H54 (cell line): ENCODE measurements around the gene ABCC10.
"Not testable (repeated sequence)": the region's sequence is repeated elsewhere in the genome, so short reads cannot be mapped to it uniquely, and the experiment has no call there.

ENCODE experiments used
- DNase-seq: peaks from one replicate; pipeline ENCODE4 v3.0.0; 2011; ENCODE audit warnings: low spot score, mixed read lengths; ENCODE audit not compliant: insufficient read length
- FAIRE-seq: peaks from 3 replicates; lab custom pipeline; 2011; peaks lifted over from hg19 to GRCh38; lab: Jason Lieb, UNC
- POLR2A ChIP-seq: IDR thresholded peaks from 2 replicates; pipeline ENCODE4 v1.6.1; 2011; ENCODE audit warnings: low read depth, mild to moderate bottlenecking, low read length

Gene ABCC10

DNA sequence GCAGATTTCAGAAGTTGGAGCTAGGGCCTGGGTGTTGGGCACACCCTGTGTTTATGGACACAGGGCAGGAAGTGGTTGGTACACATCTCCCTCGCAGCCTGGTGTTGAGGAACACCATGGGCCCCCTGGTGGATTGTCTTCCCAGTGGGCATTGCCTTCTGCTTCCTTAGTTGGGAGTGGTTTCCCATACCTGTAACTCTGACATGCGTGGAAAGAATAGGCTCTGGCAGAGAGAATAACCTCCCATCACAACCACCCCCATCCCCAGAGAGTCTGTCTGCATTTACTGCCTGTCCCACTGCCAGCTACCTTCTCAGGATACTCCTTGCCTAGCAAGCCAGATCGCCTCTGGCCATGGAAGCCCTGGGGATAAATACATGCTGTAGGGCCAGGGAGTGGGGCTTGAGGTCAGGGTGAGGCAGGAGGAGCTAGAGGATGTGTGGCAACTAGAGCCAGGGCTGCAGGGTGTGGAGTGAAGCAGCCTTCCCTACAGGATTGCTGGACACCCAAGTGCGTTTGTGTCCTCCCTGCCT is 68.1 kb downstream of the ABCC10 start:
- no peak for FAIRE-seq
- TF ChIP-seq POLR2A = no peak
- no peak for DNase-seq

DNA sequence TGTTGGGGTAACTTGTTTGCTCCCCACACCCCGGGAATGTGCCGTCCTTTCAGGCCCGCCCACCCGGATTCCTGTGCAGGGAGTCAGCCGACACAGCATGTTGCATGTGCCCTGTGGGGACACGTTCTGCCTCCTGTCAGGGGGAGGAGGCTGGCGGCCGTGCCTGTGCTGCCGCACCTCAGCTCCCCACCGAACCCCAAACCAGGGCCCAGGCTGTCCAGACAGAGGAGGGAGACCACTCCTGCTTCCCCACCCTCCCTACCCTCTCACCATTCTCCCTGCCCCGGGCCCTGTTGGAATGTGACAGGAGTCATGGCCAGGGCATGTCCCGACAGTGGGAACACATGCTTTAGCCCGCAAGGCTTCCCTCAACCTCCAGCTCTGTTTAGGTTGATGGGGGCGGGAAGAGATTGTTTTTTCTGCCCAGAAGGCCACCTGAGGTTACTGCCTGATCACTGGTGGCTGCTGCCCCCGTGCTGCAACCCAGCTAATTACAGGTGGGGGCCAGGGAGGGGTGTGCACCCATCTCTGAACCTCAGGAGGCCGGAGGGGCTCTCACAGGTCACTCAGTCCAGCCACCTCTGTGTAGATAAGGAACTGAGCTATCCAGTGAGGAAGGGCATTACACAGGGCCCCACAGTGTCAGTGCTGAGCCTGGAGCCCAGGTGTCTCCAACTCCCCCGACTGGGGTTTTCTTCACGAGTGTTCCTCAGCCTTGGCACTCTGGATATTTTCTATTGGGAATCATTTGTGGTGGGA is 69.2 kb downstream of the ABCC10 start:
- DNase-seq (peak; percentile 93), FAIRE-seq (no peak)
- TF ChIP-seq POLR2A = no peak

DNA sequence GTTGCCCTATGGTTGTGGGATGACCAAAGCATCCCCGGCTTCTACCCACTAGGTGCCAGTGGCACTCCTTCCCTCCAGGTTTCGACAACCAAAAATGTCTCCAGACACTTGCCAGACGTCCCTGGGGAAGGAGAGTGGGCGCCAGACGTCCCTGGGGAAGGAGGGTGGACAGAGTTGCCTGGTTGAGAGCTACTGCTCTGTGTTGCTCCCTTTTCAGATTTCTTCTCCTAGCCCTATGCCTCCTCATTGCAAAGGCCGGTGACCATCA is 69.7 kb downstream of the ABCC10 start:
- DNase-seq = no peak
- TF ChIP-seq POLR2A = no peak
- FAIRE-seq = no peak

DNA sequence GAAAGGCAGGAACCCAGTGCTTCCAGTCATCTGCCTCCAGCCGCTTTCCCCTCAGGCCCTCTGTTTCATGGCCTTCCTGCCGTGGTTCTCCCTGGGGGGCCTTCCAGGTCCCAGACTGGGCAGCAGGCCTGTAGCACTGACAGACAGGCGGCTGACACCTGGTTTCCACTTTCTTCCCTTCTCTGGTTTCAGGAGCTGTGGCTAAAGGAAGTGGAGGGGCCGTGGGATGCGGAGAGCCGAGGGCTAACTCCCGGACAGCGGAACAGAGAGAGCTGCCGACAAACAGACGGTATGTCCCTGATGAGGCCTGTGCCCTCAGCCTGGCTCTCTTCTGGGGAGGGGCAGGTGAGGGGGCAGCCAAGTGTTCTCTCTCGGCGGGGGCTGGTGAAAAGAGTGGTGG is 70.3 kb downstream of the ABCC10 start:
- TF ChIP-seq POLR2A = no peak
- FAIRE-seq (no peak), DNase-seq (no peak)

DNA sequence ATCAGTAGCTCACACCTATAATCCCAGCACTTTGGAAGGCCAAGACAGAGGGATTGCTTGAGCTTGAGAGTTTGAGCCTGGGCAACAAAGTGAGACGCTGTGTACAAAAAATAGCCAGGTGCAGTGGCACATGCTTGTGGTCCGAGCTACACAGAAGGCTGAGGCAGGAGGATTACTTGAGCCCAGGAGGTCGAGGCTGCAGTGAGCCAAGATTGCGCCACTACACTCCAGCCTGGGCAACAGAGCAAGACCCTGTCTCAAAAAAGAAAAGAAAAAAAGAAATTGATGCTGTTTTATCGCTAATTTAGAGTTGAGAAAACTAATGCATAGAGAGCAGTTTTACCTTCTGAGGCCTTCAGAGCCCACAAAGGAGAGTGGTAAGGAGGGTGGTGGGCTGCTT is 71.0 kb downstream of the ABCC10 start:
- DNase-seq, FAIRE-seq: not testable (repeated sequence)

DNA sequence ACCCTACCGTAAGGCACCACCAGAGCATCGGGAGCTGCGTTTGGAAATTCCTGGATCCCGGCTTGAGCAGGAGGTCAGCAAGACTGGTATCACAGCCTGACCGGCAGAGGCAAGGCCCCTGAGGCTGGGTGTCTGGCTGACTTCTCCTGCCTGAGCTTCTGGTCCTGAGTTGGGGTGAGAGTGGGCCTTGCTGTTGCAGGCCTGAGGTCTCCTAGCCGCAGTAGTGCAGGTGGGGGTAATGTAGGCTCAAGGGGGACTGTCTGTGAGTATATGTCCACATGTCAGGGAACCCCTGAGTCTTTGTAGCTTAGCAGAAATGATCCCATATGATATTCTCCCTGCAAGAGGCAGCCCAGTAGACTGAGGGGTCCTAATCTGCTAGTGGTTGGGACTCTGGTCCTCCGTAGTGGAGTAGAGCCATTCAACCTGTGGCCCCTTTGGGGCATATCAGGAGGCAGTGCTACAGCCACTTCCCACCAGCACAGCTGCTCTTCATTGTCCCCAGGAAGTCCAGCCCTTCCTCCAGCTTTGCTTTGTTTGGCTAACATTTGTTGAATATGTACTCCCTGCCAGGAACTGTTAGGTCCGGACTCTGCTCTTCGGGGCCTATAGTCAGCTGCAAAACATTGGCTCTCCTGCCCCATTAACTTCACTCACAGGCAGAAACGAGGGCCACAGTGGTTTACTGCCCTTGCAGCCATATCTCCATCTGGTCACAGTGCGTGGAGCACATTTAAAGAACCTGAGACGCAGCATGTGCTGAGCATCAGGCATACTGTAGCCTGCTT is 71.9 kb downstream of the ABCC10 start:
- FAIRE-seq (no peak), DNase-seq (no peak)
- TF ChIP-seq POLR2A = no peak
